Measurements from ENCODE around the gene TMPRSS12. TPM values are rescaled to one million over a fixed set of nuclear protein-coding genes. Genes with fewer than 3 reads are reported as not detected.

Gene TMPRSS12, protein sequence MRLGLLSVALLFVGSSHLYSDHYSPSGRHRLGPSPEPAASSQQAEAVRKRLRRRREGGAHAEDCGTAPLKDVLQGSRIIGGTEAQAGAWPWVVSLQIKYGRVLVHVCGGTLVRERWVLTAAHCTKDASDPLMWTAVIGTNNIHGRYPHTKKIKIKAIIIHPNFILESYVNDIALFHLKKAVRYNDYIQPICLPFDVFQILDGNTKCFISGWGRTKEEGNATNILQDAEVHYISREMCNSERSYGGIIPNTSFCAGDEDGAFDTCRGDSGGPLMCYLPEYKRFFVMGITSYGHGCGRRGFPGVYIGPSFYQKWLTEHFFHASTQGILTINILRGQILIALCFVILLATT
- total RNA-seq: not detected in 2 replicates

DNA sequence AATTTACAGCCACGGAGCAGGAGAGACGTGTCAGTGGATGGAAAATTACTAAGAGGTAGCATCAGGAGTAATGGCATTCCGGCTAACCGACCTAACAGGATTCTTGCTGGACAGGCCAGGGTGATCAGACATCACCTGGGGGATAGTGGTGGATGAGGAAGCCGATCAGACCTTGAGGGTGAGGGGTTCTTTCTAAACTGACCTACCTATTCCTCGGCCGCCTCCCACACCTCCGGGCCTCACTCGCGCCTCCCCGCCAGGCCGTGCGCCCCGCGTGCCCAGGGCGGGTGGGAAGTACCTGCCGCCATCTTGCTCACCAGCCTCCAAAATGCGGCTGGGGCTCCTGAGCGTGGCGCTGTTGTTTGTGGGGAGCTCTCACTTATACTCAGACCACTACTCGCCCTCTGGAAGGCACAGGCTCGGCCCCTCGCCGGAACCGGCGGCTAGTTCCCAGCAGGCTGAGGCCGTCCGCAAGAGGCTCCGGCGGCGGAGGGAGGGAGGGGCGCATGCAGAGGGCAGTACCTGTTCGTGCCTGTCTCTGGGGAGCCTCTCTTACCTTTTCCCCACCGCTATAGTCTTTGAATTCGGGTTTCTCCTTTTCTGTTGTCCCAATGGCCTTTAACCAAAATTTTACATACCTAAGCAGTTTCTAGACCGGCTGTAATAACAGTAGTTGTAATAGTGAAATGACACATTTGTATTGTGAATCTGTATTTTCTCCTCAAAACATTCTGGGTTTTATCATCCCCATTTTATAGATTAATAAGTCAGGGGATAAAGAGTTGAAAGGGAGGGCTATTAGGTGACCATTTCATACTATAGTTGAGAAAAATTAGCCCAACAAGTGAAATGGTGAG lies at the start of gene TMPRSS12:
TSS of gene TMPRSS12 (plus strand) at position 290 of the 857 bp plus-strand sequence. CDS start at position 329, 39 bp downstream.

Other genes with a start within 250 kb of the TMPRSS12 start
- gene ATF1, start 78.8 kb upstream of the TMPRSS12 start, total RNA-seq: 12.2 and 16.3 TPM in 2 replicates
- gene HIGD1C, start 109.6 kb downstream of the TMPRSS12 start, total RNA-seq: not detected in 2 replicates
- gene SLC11A2, start 183.5 kb downstream of the TMPRSS12 start, total RNA-seq: 18.3 and 19.0 TPM in 2 replicates
- gene LETMD1, start 205.4 kb downstream of the TMPRSS12 start, total RNA-seq: 24.7 and 28.1 TPM in 2 replicates
- gene CSRNP2, start 240.7 kb downstream of the TMPRSS12 start, total RNA-seq: 12.6 and 15.0 TPM in 2 replicates

Measured in bronchus fibroblast of lung (primary cell).